Measurements from ENCODE around the gene MRPL2.
A peak's percentile ranks its signal among the peaks of the same experiment; 100 is the strongest.
"Not testable (repeated sequence)": the region's sequence is repeated elsewhere in the genome, so short reads cannot be mapped to it uniquely, and the experiment has no call there.

The MRPL2 gene

GRCh38 chr6:43081922-43082321 lies 22.7 kb upstream of the MRPL2 start:
- not testable (repeated sequence) for DNase-seq

- DNase-seq = no peak
Measured at GRCh38 chr6:43081043-43081442, 21.8 kb upstream of the MRPL2 start.

GRCh38 chr6:43078691-43079090 lies 19.5 kb upstream of the MRPL2 start:
- DNase-seq = no peak

DNA sequence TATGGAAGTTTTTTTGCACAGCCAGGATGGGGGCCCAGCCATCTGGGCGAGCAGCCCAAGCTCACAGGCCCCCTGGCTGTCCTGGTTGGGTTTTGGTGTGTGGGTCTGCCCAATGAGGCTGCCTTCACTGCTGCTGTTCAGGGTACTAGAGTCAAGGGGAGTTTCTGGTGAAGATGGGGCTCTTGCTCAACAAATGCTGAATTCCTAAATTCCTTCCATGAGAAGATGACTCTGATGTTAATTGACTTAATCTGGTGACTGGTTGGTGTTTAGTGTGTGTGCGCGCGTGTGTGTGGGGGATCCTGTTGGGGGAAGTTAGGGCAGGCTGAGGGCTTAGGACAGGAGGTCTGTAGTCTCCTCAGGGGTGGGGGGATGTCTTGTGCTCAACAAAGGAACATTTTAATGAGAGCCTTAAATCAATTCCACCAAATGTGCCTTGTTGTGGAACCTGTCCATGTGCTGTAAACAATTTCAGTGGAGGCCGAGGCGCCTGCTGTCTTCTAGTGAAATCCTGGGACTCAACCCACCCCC lies 18.8 kb upstream of the MRPL2 start:
- no peak for DNase-seq

GRCh38 chr6:43077333-43077809 lies 18.1 kb upstream of the MRPL2 start:
- DNase-seq = no peak

GRCh38 chr6:43076464-43077332 lies 17.5 kb upstream of the MRPL2 start:
- DNase-seq = no peak

- DNase-seq = peak; percentile 43
Measured at GRCh38 chr6:43075670-43076463, 16.6 kb upstream of the MRPL2 start, which contains the start of gene PTK7. PTK7 (plus strand) TSS chr6:43076314; CDS start chr6:43076489, 175 bp downstream.

DNA sequence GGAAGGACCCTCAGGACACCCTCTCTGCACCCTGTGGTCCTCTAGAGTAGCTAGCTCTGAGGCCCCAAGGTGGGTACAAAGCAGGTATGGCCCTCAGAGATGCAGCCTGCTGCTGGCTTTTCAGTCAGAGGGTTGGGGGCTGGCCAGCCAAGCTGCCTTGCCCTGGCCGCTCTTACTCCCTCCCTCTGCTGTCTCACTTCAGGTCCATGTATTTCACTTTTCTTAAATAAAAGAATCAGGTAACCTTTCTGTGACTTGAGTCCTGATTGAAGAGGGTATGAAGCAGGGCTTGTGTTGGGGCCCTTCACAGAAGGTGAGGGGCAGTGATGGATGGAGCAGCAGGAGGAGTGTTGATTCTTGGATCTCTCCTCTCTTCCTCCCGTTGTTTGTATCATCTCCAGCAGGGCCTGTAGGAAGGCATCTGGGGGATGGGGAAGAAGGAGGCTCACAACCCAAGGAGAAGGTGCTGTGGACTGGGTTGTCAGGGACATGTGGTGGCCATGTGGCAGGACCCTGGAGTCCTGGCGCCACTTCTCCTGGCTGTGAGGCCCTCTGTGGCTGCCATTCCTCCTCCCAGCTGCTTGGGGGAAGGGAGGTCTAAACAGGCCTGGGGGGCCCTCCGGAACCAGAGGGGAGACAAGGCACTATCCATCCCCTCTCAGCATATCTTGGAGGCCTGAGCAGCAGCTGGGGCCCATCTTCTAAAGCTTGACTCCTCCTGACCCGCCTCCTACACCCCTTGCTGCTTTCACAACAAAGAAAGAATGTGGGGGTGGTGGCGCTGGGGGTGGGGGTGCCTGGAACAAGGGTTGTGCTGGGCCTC lies 15.8 kb upstream of the MRPL2 start:
- DNase-seq = no peak

- no peak for DNase-seq
Measured at GRCh38 chr6:43070028-43070632, 10.9 kb upstream of the MRPL2 start.

DNA sequence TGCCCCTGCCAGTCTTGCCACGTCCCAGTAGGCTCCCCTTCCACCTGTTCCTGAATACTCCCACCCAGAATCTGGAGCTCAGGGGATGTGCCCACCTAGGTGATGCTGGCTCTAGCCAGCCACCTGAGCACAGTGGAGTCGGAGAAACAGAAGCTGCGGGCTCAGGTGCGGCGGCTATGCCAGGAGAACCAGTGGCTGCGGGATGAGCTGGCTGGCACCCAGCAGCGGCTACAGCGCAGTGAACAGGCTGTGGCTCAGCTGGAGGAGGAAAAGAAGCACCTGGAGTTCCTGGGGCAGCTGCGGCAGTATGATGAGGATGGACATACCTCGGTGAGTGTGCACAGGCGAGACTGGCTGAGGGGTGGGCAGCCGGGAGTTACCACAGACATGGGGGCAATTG lies 3.6 kb upstream of the MRPL2 start:
- no peak for DNase-seq

- no peak for DNase-seq
Measured at GRCh38 chr6:43061861-43062260, 2.6 kb upstream of the MRPL2 start.

GRCh38 chr6:43060755-43061633 lies 1.8 kb upstream of the MRPL2 start:
- DNase-seq = no peak

DNA sequence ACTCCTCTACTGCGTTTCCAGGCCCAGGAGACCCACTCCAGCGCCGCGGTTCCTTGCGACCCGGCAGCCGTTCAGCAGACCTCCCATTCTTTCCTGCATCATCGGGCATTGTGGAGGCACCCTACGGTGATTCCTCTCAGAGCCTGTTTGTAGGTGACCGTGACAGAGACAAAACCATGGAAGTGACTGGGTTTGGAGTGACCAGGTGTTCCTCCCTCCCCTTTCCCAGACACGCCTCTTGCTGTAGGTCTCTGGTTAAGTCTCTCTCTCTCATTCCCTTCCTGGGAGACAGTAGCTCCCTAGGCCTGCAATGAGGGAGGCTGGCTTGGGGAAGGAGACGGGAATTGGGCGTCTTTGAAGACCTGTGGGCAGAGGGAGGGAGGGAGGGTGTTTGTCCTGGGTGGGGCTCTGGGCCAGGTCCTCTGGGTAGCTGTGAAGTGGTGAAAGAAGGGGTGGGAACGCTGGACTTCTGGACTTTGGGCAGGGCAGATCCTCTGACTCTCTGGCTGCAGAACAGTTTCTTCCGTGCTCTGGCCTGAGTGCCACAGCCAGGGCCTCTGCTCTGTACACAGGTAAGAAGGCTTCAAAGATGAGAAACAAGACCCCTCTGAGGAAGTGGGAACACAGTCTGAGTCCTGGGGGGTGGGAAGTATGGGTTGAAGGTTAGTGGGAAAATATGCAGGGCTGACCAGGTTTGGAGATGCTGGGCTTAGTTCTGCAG lies 960 bp upstream of the MRPL2 start:
- no peak for DNase-seq

DNA sequence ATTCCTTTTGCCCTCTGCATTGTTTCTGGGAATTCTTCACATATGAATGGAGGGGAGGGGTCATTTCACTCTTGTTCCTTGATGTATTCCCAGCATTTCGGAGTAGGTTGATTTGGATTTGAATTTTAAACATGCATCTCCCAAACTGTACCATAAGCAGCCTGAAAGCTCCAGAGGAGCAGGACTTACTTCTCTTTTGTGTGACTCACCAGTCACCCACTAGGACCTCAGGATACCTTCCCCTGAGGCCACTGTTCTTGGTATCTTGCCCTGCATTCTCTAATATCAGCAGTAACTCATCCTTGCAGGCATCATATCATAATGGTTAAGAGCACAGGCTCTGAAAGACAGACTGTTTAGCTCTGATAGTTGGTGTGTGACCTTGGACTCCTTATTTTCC lies 703 bp downstream of the MRPL2 start:
- no peak for DNase-seq

DNA sequence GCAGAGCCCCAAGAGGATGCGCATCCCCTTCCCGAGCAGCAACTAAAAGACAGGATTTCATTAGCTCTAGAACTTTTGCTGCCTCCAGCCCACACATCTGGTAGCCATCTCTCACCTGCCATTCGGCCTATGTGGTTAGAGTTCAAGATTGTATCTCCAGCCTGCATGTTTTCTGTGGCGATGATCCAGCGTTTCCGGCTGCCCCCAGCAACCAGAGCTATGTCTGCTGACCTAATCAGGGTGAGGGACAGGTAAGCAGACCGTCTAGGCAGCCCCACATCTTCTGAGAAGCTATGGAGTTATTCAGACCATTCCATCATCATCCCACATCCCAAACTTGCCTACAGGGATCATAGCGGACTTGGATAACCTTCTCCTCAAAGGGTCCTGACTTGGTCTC lies 3.3 kb downstream of the MRPL2 start:
- DNase-seq = no peak

GRCh38 chr6:43054206-43054943 lies 4.9 kb downstream of the MRPL2 start:
- no peak for DNase-seq

DNA sequence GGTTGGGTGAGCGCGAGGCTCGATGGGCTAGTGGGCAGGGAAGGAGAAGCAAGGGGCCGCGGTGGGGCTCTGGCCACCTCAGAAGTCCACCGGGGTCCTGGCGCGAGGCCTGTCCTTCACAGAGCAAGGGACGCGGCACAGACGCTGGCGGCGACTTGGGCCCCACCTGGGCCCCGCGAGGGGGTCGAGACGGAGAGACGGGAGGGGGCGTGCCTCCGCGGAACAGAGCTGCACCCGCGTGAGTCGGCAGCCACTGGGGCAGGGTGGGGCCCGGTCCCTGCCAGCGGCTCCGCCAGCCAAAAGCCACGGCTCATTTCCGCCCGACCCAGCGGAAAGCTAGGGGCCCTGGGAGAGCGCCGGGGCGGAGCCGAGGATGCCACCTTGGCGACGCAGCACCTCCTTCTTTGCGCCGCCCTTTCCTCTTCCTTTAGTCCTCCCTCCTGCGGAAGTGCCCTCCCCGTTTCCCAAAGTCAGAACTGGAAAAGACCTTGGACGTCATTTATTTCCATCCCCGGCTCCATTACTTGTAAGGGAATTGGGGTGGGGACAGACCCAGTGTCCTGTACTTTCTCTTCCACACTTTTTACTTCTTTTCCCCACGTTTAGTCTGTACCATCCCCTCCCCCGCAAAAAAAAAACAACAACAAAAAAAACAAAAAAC lies 5.6 kb downstream of the MRPL2 start, which contains the start of gene CUL7:
TSS of gene CUL7 (minus strand) at position 307 of the 661 bp plus-strand sequence. CDS start 1,063 bp downstream, outside the sequence.
- DNase-seq = peak; percentile 91

GRCh38 chr6:43052842-43053544 lies 6.2 kb downstream of the MRPL2 start:
- peak; percentile 33 for DNase-seq
